Measurements from ENCODE around the gene FPR3. TPM values are rescaled to one million over a fixed set of nuclear protein-coding genes. Genes with fewer than 3 reads are reported as not detected.

The FPR3 gene
- polyA plus RNA-seq, 1 of the 3 experiments (the other 2 are of a cell fraction), result 0.02 TPM

GRCh38 chr19:51788029-51788428, 6.9 kb upstream of the FPR3 start:
- Histone ChIP-seq H4K20me1 (ENCODE audit: insufficient read depth) (no peaks in the 10 kb centered on the region), H3K9ac (no peak overlapping the region), H2AFZ (ENCODE audit: low read depth) (no peak overlapping the region), H3K36me3 (replicated peaks in 1 of 2; ENCODE audit: control insufficient read depth in 1 of 2, insufficient read depth in 2 of 2, low read length in 1 of 2) (no peaks in the 10 kb centered on the region), H3K27ac (ENCODE audit: low read depth in 2 of 2, low read length in 1 of 2) (peak overlapping the region in 1 of 2 experiments; percentile 70; a peak in 2 of 4 replicates), H3K27me3 (ENCODE audit: insufficient read depth) (no peaks in the 10 kb centered on the region), H3F3A (replicated peaks; ENCODE audit: insufficient read depth) (peaks cover 37% of the 10 kb centered on the region), H3K79me2 (ENCODE audit: insufficient read depth) (no peaks in the 10 kb centered on the region), H3K4me1 (ENCODE audit: control insufficient read depth in 1 of 2, insufficient read depth in 2 of 2, low read depth in 1 of 2, low read length in 1 of 2) (peaks cover 0 to 30% of the 10 kb centered on the region in 2 experiments; a peak in 1 of 4 replicates), H3K4me2 (no peak overlapping the region), H3K9me2 (no peaks in the 10 kb centered on the region), H3K4me3 (ENCODE audit: low read depth in 2 of 2, low read length in 1 of 2) (no peak overlapping the region), H3K9me3 (no peaks in the 10 kb centered on the region)
- 4% methylated on average over 2 of the region's 2 CpGs for WGBS (ENCODE audit: low lambda C conversion rate)
- ChIA-PET POLR2A (no interaction called here), CTCF (no interaction called here)
- TF ChIP-seq EZH2phosphoT487 (IDR thresholded peaks at IDR 0.05; ENCODE audit: borderline replicate concordance, low read depth), result no peak
- TF ChIP-seq RCOR1 (IDR thresholded peaks at IDR 0.05; ENCODE audit: low read length), result no peak
- TF ChIP-seq REST (IDR thresholded peaks at IDR 0.05; ENCODE audit: low read depth, low read length), result no peak
- no peak for TF ChIP-seq RFX5 (IDR thresholded peaks at IDR 0.05; ENCODE audit: low read length)
- no peak for TF ChIP-seq JUND (IDR thresholded peaks at IDR 0.05)
- no peak for TF ChIP-seq CHD2 (IDR thresholded peaks at IDR 0.05; ENCODE audit: low read length, partially characterized antibody)
- no peak for TF ChIP-seq IRF3 (IDR thresholded peaks at IDR 0.05; ENCODE audit: low read depth, low read length)
- TF ChIP-seq NRF1 (IDR thresholded peaks at IDR 0.05; ENCODE audit: low read depth, low read length), result no peak
- TF ChIP-seq TEAD4 (IDR thresholded peaks at IDR 0.05; ENCODE audit: borderline replicate concordance, insufficient read depth), result no peak
- no peak for TF ChIP-seq MAX (IDR thresholded peaks at IDR 0.05; ENCODE audit: low read depth)
- TF ChIP-seq YY1 (IDR thresholded peaks at IDR 0.05; ENCODE audit: low read depth), result no peak
- no peak for TF ChIP-seq FOXJ3 (CRISPR knock-in tag; IDR thresholded peaks at IDR 0.05)
- no peak for TF ChIP-seq PBX3 (IDR thresholded peaks at IDR 0.05)
- TF ChIP-seq NFIC (IDR thresholded peaks at IDR 0.05; ENCODE audit: borderline replicate concordance), result no peak
- no peak for DNase-seq

All from SK-N-SH (cell line).